ENCODE data around the gene RAPGEF2. TPM values are rescaled to one million over a fixed set of nuclear protein-coding genes. Genes with fewer than 3 reads are reported as not detected.
"Not testable (repeated sequence)": the region's sequence is repeated elsewhere in the genome, so short reads cannot be mapped to it uniquely, and the experiment has no call there.

The RAPGEF2 gene
- total and polyA plus RNA-seq, 10 donors = 4.4 to 115 (median 91.0) TPM

DNA sequence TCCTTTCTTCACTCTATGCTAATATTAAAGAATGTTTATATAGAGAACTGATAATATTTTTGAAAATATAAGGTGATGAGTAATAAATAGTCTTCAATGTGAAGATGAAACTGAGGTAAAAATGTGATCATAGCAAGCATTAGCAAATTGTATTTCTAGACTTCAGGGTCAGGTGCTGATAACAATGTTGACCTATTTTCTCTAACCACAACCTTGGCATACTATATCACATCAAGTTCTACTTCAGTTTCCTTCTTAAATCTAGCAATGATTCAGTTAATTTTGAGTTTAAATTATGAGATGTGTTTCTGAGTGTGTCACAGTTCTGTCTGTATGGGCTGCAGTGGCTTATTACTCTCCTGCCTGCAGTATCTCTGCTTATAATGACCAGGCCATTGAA, 209.4 kb downstream of the RAPGEF2 start:
- TF ChIP-seq POLR2AphosphoS5 (IDR thresholded peaks at IDR 0.05) = no peak
- TF ChIP-seq CTCF (IDR thresholded peaks at IDR 0.05 in 8 of 11, conservative IDR thresholded peaks at IDR 0.05 in 3 of 11) = no peak
- TF ChIP-seq POLR2A (IDR thresholded peaks at IDR 0.05) = no peak
- no peak for DNase-seq
- Histone ChIP-seq H3K27ac (no peak overlapping the region), H3K4me3 (no peak overlapping the region), H3K4me1 (peaks cover 0 to 19% (median 0%) of the 10 kb centered on the region in 6 donors), H3K36me3 (peaks cover 0 to 32% (median 17%) of the 10 kb centered on the region in 6 donors), H3K9me3 (no peaks in the 10 kb centered on the region), H3K27me3 (replicated peaks in 1 of 7) (no peaks in the 10 kb centered on the region)
- intact Hi-C loops (cut with DNase I; ENCODE audit: low total_unique reads) = no loop called here

DNA sequence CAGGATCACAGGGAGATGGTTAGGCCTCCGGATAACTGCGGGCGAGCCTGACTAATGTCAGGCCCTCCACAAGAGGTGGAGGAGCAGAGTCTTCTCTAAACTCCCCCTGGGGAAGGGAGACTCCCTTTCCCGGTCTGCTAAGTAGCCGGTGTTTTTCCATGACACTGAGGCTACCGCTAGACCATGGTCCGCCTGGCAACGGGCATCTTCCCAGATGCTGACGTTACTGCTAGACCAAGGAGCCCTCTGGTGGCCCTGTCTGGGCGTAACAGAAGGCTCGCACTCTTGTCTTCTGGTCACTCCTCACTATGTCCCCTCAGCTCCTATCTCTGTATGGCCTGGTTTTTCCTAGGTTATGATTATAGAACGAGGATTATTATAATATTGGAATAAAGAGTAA, 213.0 kb downstream of the RAPGEF2 start:
- H3K27me3 ChIP-seq (replicated peaks in 1 of 7); H3K27ac ChIP-seq; H3K9me3 ChIP-seq; DNase-seq; H3K4me3 ChIP-seq; intact Hi-C loops (cut with DNase I; ENCODE audit: low total_unique reads): not testable (repeated sequence)
- H3K36me3 ChIP-seq = peaks cover 0 to 34% (median 17%) of the 10 kb centered on the region in 6 donors
- peaks cover 0 to 13% (median 0%) of the 10 kb centered on the region in 6 donors for H3K4me1 ChIP-seq
- WGBS, 5 donors = 89 to 97% (median 92%) methylated on average over 12 of the region's 12 CpGs
- peak in 1 of 3 donors; percentile 5 for TF ChIP-seq POLR2AphosphoS5 (IDR thresholded peaks at IDR 0.05)
- peak in 1 of 11 experiments; percentile 8 for TF ChIP-seq CTCF (IDR thresholded peaks at IDR 0.05 in 8 of 11, conservative IDR thresholded peaks at IDR 0.05 in 3 of 11)

- DNase-seq = no peak
- TF ChIP-seq CTCF (IDR thresholded peaks at IDR 0.05 in 8 of 11, conservative IDR thresholded peaks at IDR 0.05 in 3 of 11) (no peak), POLR2A (IDR thresholded peaks at IDR 0.05) (no peak), POLR2AphosphoS5 (IDR thresholded peaks at IDR 0.05) (no peak)
- intact Hi-C loops (cut with DNase I; ENCODE audit: low total_unique reads) = no loop called here
- Histone ChIP-seq H3K36me3 (peaks cover 0 to 46% (median 20%) of the 10 kb centered on the region in 6 donors), H3K27me3 (replicated peaks in 1 of 7) (no peaks in the 10 kb centered on the region), H3K4me1 (peaks cover 0 to 4% (median 0%) of the 10 kb centered on the region in 6 donors), H3K4me3 (no peak overlapping the region), H3K27ac (no peak overlapping the region), H3K9me3 (no peaks in the 10 kb centered on the region)
- 91 to 97% (median 97%) methylated on average over 5 of the region's 5 CpGs for WGBS, 5 donors
These were observed 214.3 kb downstream of the RAPGEF2 start for GRCh38 chr4:159317203-159317602.

- DNase-seq = no peak
- Histone ChIP-seq H3K9me3 (no peaks in the 10 kb centered on the region), H3K27ac (no peak overlapping the region), H3K4me3 (no peak overlapping the region), H3K27me3 (replicated peaks in 1 of 7) (no peaks in the 10 kb centered on the region), H3K4me1 (no peaks in the 10 kb centered on the region), H3K36me3 (peaks cover 0 to 64% (median 34%) of the 10 kb centered on the region in 6 donors)
- TF ChIP-seq CTCF (IDR thresholded peaks at IDR 0.05 in 8 of 11, conservative IDR thresholded peaks at IDR 0.05 in 3 of 11) (no peak), POLR2AphosphoS5 (IDR thresholded peaks at IDR 0.05) (no peak), POLR2A (IDR thresholded peaks at IDR 0.05) (no peak)
- intact Hi-C loops (cut with DNase I; ENCODE audit: low total_unique reads) = no loop called here
- WGBS, 5 donors = 92 to 98% (median 95%) methylated on average over 4 of the region's 4 CpGs
These were observed 216.1 kb downstream of the RAPGEF2 start for GRCh38 chr4:159319027-159319426.

Data from spleen (tissue), 11 donors.